Lung (tissue), 12 donors: Measurements from ENCODE around the gene SLC25A21. TPM values are rescaled to one million over a fixed set of nuclear protein-coding genes. Genes with fewer than 3 reads are reported as not detected.

ENCODE experiments used
- ATAC-seq: fragments of 200-7000 bp; cut with Tn5 transposase; one replicate; pipeline ENCODE4 v1.9.1; 2020; ENCODE audit warnings: moderate number of reproducible peaks; ENCODE audit not compliant: insufficient read depth, low FRiP score
- DNase-seq, 3 donors: peaks; one replicate each; pipeline ENCODE4 v3.0.0-alpha.2; 2013 to 2017
- H3K27ac ChIP-seq, 2 donors: one replicate each; pipeline ENCODE4 v1.5.1; 2013; ENCODE audit warnings: mild to moderate bottlenecking in 2 of 2, moderate library complexity in 2 of 2, control low read depth in 1 of 2, inconsistent platforms in 1 of 2, low read depth in 1 of 2, low read length in 1 of 2
- H3K27me3 ChIP-seq, 3 donors: one replicate each; pipeline ENCODE4 v1.5.1; 2013; ENCODE audit warnings: low read length in 2 of 3; ENCODE audit not compliant: control insufficient read depth in 3 of 3, insufficient read depth in 3 of 3
- H3K36me3 ChIP-seq, 4 donors: one replicate each; pipeline ENCODE4 v1.5.1; 2013; ENCODE audit warnings: low read length in 4 of 4, mild to moderate bottlenecking in 1 of 4, moderate library complexity in 1 of 4; ENCODE audit not compliant: control insufficient read depth in 4 of 4, insufficient read depth in 4 of 4
- H3K4me1 ChIP-seq, 5 donors: one replicate each; pipeline ENCODE4 v1.5.1; 2013; ENCODE audit warnings: low read length in 5 of 5, mild to moderate bottlenecking in 2 of 5, moderate library complexity in 1 of 5; ENCODE audit not compliant: control insufficient read depth in 5 of 5, insufficient read depth in 5 of 5
- H3K4me3 ChIP-seq: one replicate; pipeline ENCODE4 v1.5.1; 2013; ENCODE audit warnings: mild to moderate bottlenecking, control low read depth, moderate library complexity
- H3K9ac ChIP-seq, 2 donors: one replicate each; pipeline ENCODE4 v1.5.1; 2013; ENCODE audit warnings: low read length in 2 of 2, control low read depth in 1 of 2; ENCODE audit not compliant: insufficient read depth in 1 of 2
- H3K9me3 ChIP-seq, 4 donors: one replicate each; pipeline ENCODE4 v1.5.1; 2013; ENCODE audit warnings: low read length in 3 of 4, mild to moderate bottlenecking in 1 of 4, moderate library complexity in 1 of 4; ENCODE audit not compliant: control insufficient read depth in 4 of 4, insufficient read depth in 3 of 4
- CTCF ChIP-seq: IDR thresholded peaks from 2 replicates; pipeline ENCODE4 v1.5.1; 2012; ENCODE audit warnings: mild to moderate bottlenecking; ENCODE audit errors: control extremely low read depth, extremely low read depth
- WGBS, 2 donors: extraction: QIAGEN DNeasy Blood & Tissue Kit; methylation state at CpG; one replicate each; pipeline ENCODE4 v1.1.7; 2013; 5-methylcytosine and 5-hydroxymethylcytosine counted together
- polyA plus RNA-seq, 2 donors: library from polyadenylated mRNA; stranded (reverse); fragments of 200-250 nt; gene quantifications; one replicate each; pipeline ENCODE4 v1.2.1, GENCODE V29; 2013
- total RNA-seq, 2 donors: library from RNA; depleted of rRNA in 1 of 2; stranded (reverse); fragments of >200 nt in 1 of 2; gene quantifications; one replicate each; pipeline ENCODE4 v1.2.1, GENCODE V29; 2014 to 2021
- donor health status: control.
- donor health status: control.
- donor health status: Bipolar disorder and iron deficiency.
- donor health status: healthy.
- donor health status: DM: yes; HTN: yes; CAD: no.

Gene SLC25A21
- total and polyA plus RNA-seq, 4 donors: 0.23 to 2.6 (median 0.42) TPM

GRCh38 chr14:36848213-36848612, 324.2 kb downstream of the SLC25A21 start:
- Histone ChIP-seq H3K36me3 (no peaks in the 10 kb centered on the region), H3K4me1 (peaks cover 0 to 23% (median 5%) of the 10 kb centered on the region in 5 donors), H3K4me3 (no peak overlapping the region), H3K27ac (no peak overlapping the region), H3K27me3 (peaks cover 0 to 67% (median 43%) of the 10 kb centered on the region in 3 donors), H3K9ac (no peak overlapping the region), H3K9me3 (no peaks in the 10 kb centered on the region)
- DNase-seq (no peak), ATAC-seq (no peak)
- WGBS, 2 donors: 79 to 82% methylated on average over 5 of the region's 5 CpGs
- no peak for TF ChIP-seq CTCF

- Histone ChIP-seq H3K27ac (no peak overlapping the region), H3K36me3 (no peaks in the 10 kb centered on the region), H3K9ac (no peak overlapping the region), H3K4me1 (peaks cover 0 to 20% (median 5%) of the 10 kb centered on the region in 5 donors), H3K27me3 (peaks cover 0 to 76% (median 50%) of the 10 kb centered on the region in 3 donors), H3K4me3 (no peak overlapping the region), H3K9me3 (no peaks in the 10 kb centered on the region)
- WGBS, 2 donors: 59 to 71% methylated on average over 3 of the region's 3 CpGs
- DNase-seq: no peak
- no peak for ATAC-seq
- TF ChIP-seq CTCF: no peak
These were observed 325.0 kb downstream of the SLC25A21 start for GRCh38 chr14:36847366-36847765.

- no peak overlapping the region for H3K27ac ChIP-seq
- ATAC-seq: no peak
- H3K36me3 ChIP-seq: no peaks in the 10 kb centered on the region
- 69 to 84% methylated on average over 5 of the region's 5 CpGs for WGBS, 2 donors
- H3K4me3 ChIP-seq: no peak overlapping the region
- no peak overlapping the region for H3K9ac ChIP-seq
- DNase-seq: peak; percentile 25 to 64 (median 57)
- H3K27me3 ChIP-seq: peaks cover 0 to 82% (median 52%) of the 10 kb centered on the region in 3 donors
- peaks cover 0 to 16% (median 5%) of the 10 kb centered on the region in 5 donors for H3K4me1 ChIP-seq
- peaks cover 0 to 2% (median 0%) of the 10 kb centered on the region in 4 donors for H3K9me3 ChIP-seq
- TF ChIP-seq CTCF: no peak
These were observed 326.9 kb downstream of the SLC25A21 start for GRCh38 chr14:36845356-36846012.
